ENCODE results near the gene MED13L. TPM values are rescaled to one million over a fixed set of nuclear protein-coding genes. Genes with fewer than 3 reads are reported as not detected.

Gene MED13L
- polyA plus RNA-seq, 1 of the 3 experiments (the other 2 are of a cell fraction) = 17.1 TPM

DNA sequence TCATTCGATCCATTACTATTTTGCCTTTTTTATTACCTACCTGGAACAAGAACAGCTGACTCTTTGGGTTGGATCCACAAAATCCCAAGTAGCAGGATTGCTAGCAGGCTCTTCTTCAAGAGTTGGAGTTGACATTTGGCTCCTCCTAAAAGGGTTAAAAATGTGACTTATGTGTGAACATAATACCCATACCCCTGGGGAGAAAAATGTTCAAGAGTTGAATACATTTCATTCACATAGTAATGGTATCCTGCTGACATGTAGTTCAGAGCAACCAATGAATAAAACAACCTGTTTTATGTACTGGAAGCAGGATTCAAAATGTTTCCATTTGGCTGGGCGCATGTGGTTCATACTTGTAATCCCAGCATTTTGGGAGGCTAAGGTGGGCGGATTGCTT lies 264.7 kb downstream of the MED13L start:
- no peak overlapping the region for H3K4me2 ChIP-seq
- WGBS (ENCODE audit: low lambda C conversion rate) = 97% methylated on average over 3 of the region's 3 CpGs
- H2AFZ ChIP-seq (ENCODE audit: low read depth) = no peak overlapping the region
- H3K9me3 ChIP-seq = no peaks in the 10 kb centered on the region
- no peak overlapping the region for H3K4me3 ChIP-seq (ENCODE audit: low read depth in 2 of 2, low read length in 1 of 2)
- ChIA-PET CTCF (interaction anchor here (1.1 to 2.1 kb wide), 3 partner anchors 14 to 587 kb away, joined by 4 to 7 read pairs (median 5); no protein-coding TSS in a partner anchor), POLR2A (no interaction called here)
- no peaks in the 10 kb centered on the region for H3K9me2 ChIP-seq
- H3K27ac ChIP-seq (ENCODE audit: low read depth in 2 of 2, low read length in 1 of 2) = no peak overlapping the region
- TF ChIP-seq, protein P1, sequence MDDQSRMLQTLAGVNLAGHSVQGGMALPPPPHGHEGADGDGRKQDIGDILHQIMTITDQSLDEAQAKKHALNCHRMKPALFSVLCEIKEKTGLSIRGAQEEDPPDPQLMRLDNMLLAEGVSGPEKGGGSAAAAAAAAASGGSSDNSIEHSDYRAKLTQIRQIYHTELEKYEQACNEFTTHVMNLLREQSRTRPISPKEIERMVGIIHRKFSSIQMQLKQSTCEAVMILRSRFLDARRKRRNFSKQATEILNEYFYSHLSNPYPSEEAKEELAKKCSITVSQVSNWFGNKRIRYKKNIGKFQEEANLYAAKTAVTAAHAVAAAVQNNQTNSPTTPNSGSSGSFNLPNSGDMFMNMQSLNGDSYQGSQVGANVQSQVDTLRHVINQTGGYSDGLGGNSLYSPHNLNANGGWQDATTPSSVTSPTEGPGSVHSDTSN (IDR thresholded peaks at IDR 0.05) = no peak
- TF ChIP-seq FOSL2 (IDR thresholded peaks at IDR 0.05; ENCODE audit: borderline replicate concordance, low read depth) (no peak), SIN3A (IDR thresholded peaks at IDR 0.05; ENCODE audit: borderline replicate concordance, low read depth, low read length) (no peak), EP300 (IDR thresholded peaks at IDR 0.05; ENCODE audit: borderline replicate concordance in 1 of 2, low read depth in 1 of 2, low read length in 1 of 2) (no peak), MXI1 (IDR thresholded peaks at IDR 0.05; ENCODE audit: low read depth, low read length) (no peak), TAF1 (IDR thresholded peaks at IDR 0.05; ENCODE audit: borderline replicate concordance, low read depth, low read length) (no peak), RFX5 (IDR thresholded peaks at IDR 0.05; ENCODE audit: low read length) (no peak), FOXJ3 (CRISPR knock-in tag; IDR thresholded peaks at IDR 0.05) (no peak)
- TF ChIP-seq, protein P2, sequence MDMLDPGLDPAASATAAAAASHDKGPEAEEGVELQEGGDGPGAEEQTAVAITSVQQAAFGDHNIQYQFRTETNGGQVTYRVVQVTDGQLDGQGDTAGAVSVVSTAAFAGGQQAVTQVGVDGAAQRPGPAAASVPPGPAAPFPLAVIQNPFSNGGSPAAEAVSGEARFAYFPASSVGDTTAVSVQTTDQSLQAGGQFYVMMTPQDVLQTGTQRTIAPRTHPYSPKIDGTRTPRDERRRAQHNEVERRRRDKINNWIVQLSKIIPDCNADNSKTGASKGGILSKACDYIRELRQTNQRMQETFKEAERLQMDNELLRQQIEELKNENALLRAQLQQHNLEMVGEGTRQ (IDR thresholded peaks at IDR 0.05; ENCODE audit: borderline replicate concordance, low read depth, low read length) = no peak
- TF ChIP-seq, protein P3, sequence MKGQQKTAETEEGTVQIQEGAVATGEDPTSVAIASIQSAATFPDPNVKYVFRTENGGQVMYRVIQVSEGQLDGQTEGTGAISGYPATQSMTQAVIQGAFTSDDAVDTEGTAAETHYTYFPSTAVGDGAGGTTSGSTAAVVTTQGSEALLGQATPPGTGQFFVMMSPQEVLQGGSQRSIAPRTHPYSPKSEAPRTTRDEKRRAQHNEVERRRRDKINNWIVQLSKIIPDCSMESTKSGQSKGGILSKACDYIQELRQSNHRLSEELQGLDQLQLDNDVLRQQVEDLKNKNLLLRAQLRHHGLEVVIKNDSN (IDR thresholded peaks at IDR 0.05; ENCODE audit: borderline replicate concordance, low read depth) = no peak
- no peaks in the 10 kb centered on the region for H4K20me1 ChIP-seq (ENCODE audit: insufficient read depth)
- no peaks in the 10 kb centered on the region for H3K27me3 ChIP-seq (ENCODE audit: insufficient read depth)
- DNase-seq = no peak
- H3K4me1 ChIP-seq (ENCODE audit: control insufficient read depth in 1 of 2, insufficient read depth in 2 of 2, low read depth in 1 of 2, low read length in 1 of 2) = no peaks in the 10 kb centered on the region; a peak in 1 of 4 replicates
- peaks cover 62% of the 10 kb centered on the region for H3K79me2 ChIP-seq (ENCODE audit: insufficient read depth)
- H3K36me3 ChIP-seq (replicated peaks in 1 of 2; ENCODE audit: control insufficient read depth in 1 of 2, insufficient read depth in 2 of 2, low read length in 1 of 2) = peaks cover 59 to 78% of the 10 kb centered on the region in 2 experiments
- peaks cover 8% of the 10 kb centered on the region for H3F3A ChIP-seq (replicated peaks; ENCODE audit: insufficient read depth)
- no peak overlapping the region for H3K9ac ChIP-seq

DNA sequence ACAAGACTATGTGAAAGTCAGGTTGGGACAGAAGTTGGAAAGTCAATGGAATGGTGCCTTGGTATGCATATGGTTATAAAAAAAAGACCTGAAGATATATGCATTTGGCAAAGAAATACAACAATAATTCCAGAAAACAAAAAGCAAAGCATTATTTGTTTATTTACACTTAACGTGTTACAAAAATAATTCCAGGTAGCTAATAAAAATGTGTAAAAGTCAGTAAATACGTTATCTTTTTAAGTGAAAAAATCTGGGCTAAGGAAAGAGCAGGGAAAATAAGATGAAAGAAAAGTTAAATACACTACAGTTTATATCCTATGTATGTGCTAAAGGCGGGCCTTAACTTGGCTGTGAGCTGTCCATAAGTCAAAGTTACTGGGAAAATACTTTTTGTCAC lies 266.3 kb downstream of the MED13L start:
- no peak for DNase-seq
- Histone ChIP-seq H3K4me3 (ENCODE audit: low read depth in 2 of 2, low read length in 1 of 2) (no peak overlapping the region), H4K20me1 (ENCODE audit: insufficient read depth) (no peaks in the 10 kb centered on the region), H3F3A (replicated peaks; ENCODE audit: insufficient read depth) (peaks cover 7% of the 10 kb centered on the region), H3K4me2 (no peak overlapping the region), H3K9ac (no peak overlapping the region), H2AFZ (ENCODE audit: low read depth) (no peak overlapping the region), H3K9me2 (no peaks in the 10 kb centered on the region), H3K36me3 (replicated peaks in 1 of 2; ENCODE audit: control insufficient read depth in 1 of 2, insufficient read depth in 2 of 2, low read length in 1 of 2) (peaks cover 69 to 82% of the 10 kb centered on the region in 2 experiments), H3K27ac (ENCODE audit: low read depth in 2 of 2, low read length in 1 of 2) (no peak overlapping the region), H3K27me3 (ENCODE audit: insufficient read depth) (no peaks in the 10 kb centered on the region), H3K9me3 (no peaks in the 10 kb centered on the region), H3K79me2 (ENCODE audit: insufficient read depth) (peaks cover 50% of the 10 kb centered on the region), H3K4me1 (ENCODE audit: control insufficient read depth in 1 of 2, insufficient read depth in 2 of 2, low read depth in 1 of 2, low read length in 1 of 2) (no peaks in the 10 kb centered on the region; a peak in 1 of 4 replicates)
- CTCF ChIA-PET = interaction anchor here (1.1 to 2.1 kb wide), 2 partner anchors 13 to 225 kb away, joined by 4 to 7 read pairs; no protein-coding TSS in a partner anchor
- WGBS (ENCODE audit: low lambda C conversion rate) = 96% methylated on average over 3 of the region's 3 CpGs
- POLR2A ChIA-PET = no interaction called here
- TF ChIP-seq RFX5 (IDR thresholded peaks at IDR 0.05; ENCODE audit: low read length) (no peak), RCOR1 (IDR thresholded peaks at IDR 0.05; ENCODE audit: low read length) (no peak), RAD21 (IDR thresholded peaks at IDR 0.05; ENCODE audit: low read length) (no peak), NFIC (IDR thresholded peaks at IDR 0.05; ENCODE audit: borderline replicate concordance) (no peak), FOXM1 (IDR thresholded peaks at IDR 0.05; ENCODE audit: low read depth) (no peak), POLR2AphosphoS5 (IDR thresholded peaks at IDR 0.05; ENCODE audit: low read depth, low read length) (no peak), SMC3 (IDR thresholded peaks at IDR 0.05; ENCODE audit: low read depth, low read length) (no peak), MXI1 (IDR thresholded peaks at IDR 0.05; ENCODE audit: low read depth, low read length) (no peak), YY1 (IDR thresholded peaks at IDR 0.05; ENCODE audit: low read depth) (no peak), EZH2phosphoT487 (IDR thresholded peaks at IDR 0.05; ENCODE audit: borderline replicate concordance, low read depth) (no peak), MEF2A (IDR thresholded peaks at IDR 0.05; ENCODE audit: borderline replicate concordance, low read depth) (no peak), JUND (IDR thresholded peaks at IDR 0.05) (no peak)
- TF ChIP-seq, protein P4, sequence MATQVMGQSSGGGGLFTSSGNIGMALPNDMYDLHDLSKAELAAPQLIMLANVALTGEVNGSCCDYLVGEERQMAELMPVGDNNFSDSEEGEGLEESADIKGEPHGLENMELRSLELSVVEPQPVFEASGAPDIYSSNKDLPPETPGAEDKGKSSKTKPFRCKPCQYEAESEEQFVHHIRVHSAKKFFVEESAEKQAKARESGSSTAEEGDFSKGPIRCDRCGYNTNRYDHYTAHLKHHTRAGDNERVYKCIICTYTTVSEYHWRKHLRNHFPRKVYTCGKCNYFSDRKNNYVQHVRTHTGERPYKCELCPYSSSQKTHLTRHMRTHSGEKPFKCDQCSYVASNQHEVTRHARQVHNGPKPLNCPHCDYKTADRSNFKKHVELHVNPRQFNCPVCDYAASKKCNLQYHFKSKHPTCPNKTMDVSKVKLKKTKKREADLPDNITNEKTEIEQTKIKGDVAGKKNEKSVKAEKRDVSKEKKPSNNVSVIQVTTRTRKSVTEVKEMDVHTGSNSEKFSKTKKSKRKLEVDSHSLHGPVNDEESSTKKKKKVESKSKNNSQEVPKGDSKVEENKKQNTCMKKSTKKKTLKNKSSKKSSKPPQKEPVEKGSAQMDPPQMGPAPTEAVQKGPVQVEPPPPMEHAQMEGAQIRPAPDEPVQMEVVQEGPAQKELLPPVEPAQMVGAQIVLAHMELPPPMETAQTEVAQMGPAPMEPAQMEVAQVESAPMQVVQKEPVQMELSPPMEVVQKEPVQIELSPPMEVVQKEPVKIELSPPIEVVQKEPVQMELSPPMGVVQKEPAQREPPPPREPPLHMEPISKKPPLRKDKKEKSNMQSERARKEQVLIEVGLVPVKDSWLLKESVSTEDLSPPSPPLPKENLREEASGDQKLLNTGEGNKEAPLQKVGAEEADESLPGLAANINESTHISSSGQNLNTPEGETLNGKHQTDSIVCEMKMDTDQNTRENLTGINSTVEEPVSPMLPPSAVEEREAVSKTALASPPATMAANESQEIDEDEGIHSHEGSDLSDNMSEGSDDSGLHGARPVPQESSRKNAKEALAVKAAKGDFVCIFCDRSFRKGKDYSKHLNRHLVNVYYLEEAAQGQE (IDR thresholded peaks at IDR 0.05; ENCODE audit: low read depth, low read length) = no peak

Measured in SK-N-SH (cell line).